Smooth muscle cell (in vitro differentiated cells): ENCODE results near the gene MTARC1. TPM values are rescaled to one million over a fixed set of nuclear protein-coding genes. Genes with fewer than 3 reads are reported as not detected.

Experiments
- DNase-seq: peaks from one replicate; lab custom pipeline; 2025; ENCODE audit not compliant: unreplicated experiment; lab: John Stamatoyannopoulos, UW
- H2AFZ ChIP-seq: fragments of 200-600 bp; sonication (generic); 2 replicates; pipeline ENCODE4 v1.6.0; 2016; ENCODE audit warnings: antibody characterized with exemption, low read depth, mild to moderate bottlenecking
- H3F3A ChIP-seq: fragments of 200-600 bp; sonication (generic); 2 replicates; pipeline ENCODE4 v1.6.0; 2017; ENCODE audit warnings: antibody characterized with exemption, low read depth
- H3K27ac ChIP-seq: fragments of 200-600 bp; sonication (generic); 2 replicates; pipeline ENCODE4 v1.5.1; 2016; ENCODE audit warnings: low read depth, mild to moderate bottlenecking
- H3K27me3 ChIP-seq: fragments of 200-600 bp; sonication (generic); 2 replicates; pipeline ENCODE4 v1.6.1; 2016; ENCODE audit warnings: low read depth, mild to moderate bottlenecking
- H3K36me3 ChIP-seq: fragments of 200-600 bp; sonication (generic); 2 replicates; pipeline ENCODE4 v1.5.1; 2016; ENCODE audit warnings: low read depth
- H3K4me1 ChIP-seq: fragments of 200-600 bp; sonication (generic); 2 replicates; pipeline ENCODE4 v1.5.1; 2016; ENCODE audit warnings: low read depth
- H3K4me2 ChIP-seq: fragments of 200-600 bp; sonication (generic); 2 replicates; pipeline ENCODE4 v1.6.0; 2016; ENCODE audit warnings: mild to moderate bottlenecking
- H3K4me3 ChIP-seq: fragments of 200-600 bp; sonication (generic); 2 replicates; pipeline ENCODE4 v1.5.1; 2016; ENCODE audit warnings: mild to moderate bottlenecking
- H3K79me2 ChIP-seq: fragments of 200-600 bp; sonication (generic); 2 replicates; pipeline ENCODE4 v1.6.0; 2016; ENCODE audit warnings: low read depth, mild to moderate bottlenecking
- H3K9ac ChIP-seq: fragments of 200-600 bp; sonication (generic); 2 replicates; pipeline ENCODE4 v1.6.0; 2016; ENCODE audit warnings: low read depth
- H3K9me3 ChIP-seq: fragments of 200-600 bp; sonication (generic); replicated peaks from 2 replicates; pipeline ENCODE4 v1.5.1; 2016; ENCODE audit warnings: low read depth
- H4K20me1 ChIP-seq: fragments of 200-600 bp; sonication (generic); 2 replicates; pipeline ENCODE4 v1.6.0; 2016; ENCODE audit warnings: low read depth
- WGBS: methylation state at CpG from one replicate; pipeline ENCODE4 v1.1.7; 2016; ENCODE audit warnings: low lambda C conversion rate; 5-methylcytosine and 5-hydroxymethylcytosine counted together
- polyA plus RNA-seq: library from polyadenylated mRNA; unstranded; fragments of >200 nt; fragmentation: Nextera tagmentation; extraction: Ambion mirVana; gene quantifications from 2 replicates; pipeline ENCODE4 v1.2.1, GENCODE V29; 2016
- total RNA-seq: library from RNA; depleted of rRNA; stranded (reverse); fragments of >200 nt; gene quantifications from 2 replicates; pipeline ENCODE4 v1.2.3, GENCODE V29; 2014
- TF ChIP-seq, protein P1 (sequence below): fragments of 200-600 bp; sonication (generic); IDR thresholded peaks from 2 replicates; pipeline ENCODE4 v1.5.1; 2017; ENCODE audit warnings: borderline replicate concordance, mild to moderate bottlenecking, antibody characterized with exemption; ENCODE audit not compliant: insufficient read depth, poor library complexity, severe bottlenecking

MTARC1 gene
- total and polyA plus RNA-seq, 2 experiments from 2014 or later, result 0.83 to 2.3 TPM

DNA sequence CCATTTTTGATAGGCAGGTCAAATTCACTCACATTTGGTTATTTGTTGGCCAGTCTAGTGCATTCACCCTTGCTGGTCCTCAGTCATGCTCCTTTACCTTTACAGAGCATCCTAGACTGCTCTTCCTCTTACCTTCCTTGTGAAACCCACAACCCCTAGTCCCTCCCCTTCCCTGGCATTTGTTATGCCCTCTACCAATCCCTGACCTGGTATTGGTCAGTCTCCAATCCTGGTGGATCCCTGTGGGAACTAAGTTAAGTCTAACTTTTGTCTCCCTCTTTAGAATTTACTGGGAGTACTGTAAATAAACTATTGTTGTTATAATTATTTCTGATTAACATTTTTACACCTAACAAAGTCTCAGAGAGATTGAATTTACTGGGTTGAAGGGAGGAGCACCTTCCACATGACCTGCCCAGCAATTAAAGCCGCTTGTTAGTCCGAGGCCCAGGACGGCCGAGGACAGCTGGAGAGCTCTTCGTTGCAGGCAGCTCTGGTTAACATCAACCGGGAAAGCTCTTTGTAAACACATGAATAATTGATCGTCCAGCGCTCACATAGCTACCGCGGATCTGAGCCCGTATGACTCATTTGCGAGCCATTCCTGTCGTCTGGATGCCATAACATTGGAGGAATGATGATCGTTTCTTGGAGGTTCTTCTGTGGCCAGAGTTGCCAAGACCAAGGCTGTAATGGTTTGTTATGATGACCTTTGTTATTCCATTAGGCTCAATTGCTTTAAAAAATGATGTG is 31.9 kb downstream of the MTARC1 start:
- Histone ChIP-seq H3K36me3 (no peaks in the 10 kb centered on the region), H2AFZ (no peak overlapping the region), H3K4me3 (no peak overlapping the region), H3K9me3 (no peaks in the 10 kb centered on the region), H4K20me1 (no peaks in the 10 kb centered on the region), H3K4me2 (peak overlapping the region; percentile 74), H3K9ac (no peak overlapping the region), H3K27ac (peak overlapping the region; percentile 84), H3K4me1 (peaks cover 7% of the 10 kb centered on the region), H3K27me3 (peaks cover 18% of the 10 kb centered on the region), H3F3A (peaks cover 13% of the 10 kb centered on the region), H3K79me2 (no peaks in the 10 kb centered on the region)
- no peak for DNase-seq
- TF ChIP-seq, protein P1, sequence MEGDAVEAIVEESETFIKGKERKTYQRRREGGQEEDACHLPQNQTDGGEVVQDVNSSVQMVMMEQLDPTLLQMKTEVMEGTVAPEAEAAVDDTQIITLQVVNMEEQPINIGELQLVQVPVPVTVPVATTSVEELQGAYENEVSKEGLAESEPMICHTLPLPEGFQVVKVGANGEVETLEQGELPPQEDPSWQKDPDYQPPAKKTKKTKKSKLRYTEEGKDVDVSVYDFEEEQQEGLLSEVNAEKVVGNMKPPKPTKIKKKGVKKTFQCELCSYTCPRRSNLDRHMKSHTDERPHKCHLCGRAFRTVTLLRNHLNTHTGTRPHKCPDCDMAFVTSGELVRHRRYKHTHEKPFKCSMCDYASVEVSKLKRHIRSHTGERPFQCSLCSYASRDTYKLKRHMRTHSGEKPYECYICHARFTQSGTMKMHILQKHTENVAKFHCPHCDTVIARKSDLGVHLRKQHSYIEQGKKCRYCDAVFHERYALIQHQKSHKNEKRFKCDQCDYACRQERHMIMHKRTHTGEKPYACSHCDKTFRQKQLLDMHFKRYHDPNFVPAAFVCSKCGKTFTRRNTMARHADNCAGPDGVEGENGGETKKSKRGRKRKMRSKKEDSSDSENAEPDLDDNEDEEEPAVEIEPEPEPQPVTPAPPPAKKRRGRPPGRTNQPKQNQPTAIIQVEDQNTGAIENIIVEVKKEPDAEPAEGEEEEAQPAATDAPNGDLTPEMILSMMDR, result no peak
- WGBS, result under 1% methylated on average over 14 of the region's 14 CpGs

DNA sequence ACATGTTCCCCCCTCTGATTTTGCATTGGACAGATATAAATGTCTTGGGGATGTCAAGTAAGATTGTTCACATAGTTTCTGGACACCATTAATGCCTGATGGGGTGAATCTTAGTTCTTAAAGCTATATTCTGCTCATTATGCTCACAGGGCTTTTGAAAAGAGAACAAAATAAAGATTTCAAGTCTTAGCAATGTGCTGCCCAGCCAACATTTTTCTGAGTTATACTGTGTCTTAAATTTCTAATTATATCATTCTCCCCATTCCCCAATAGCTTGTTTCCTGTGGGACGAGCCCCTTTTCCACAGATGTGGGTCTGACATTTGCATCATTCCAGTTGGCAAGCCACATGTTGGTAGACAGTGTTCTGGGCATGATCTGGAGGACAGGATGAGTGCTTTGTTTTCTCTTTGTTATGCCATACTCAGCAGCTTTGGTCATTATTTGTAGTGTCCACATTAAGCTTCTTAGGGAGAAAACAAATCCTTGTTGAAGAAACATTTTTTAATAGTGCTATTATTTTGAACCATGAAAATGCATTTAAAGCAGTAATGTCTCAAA is 32.8 kb downstream of the MTARC1 start:
- Histone ChIP-seq H3K9ac (peak overlapping the region; percentile 46), H3K4me2 (peak overlapping the region; percentile 74), H4K20me1 (no peaks in the 10 kb centered on the region), H3F3A (peaks cover 13% of the 10 kb centered on the region), H3K36me3 (no peaks in the 10 kb centered on the region), H3K27ac (peak overlapping the region; percentile 84), H3K4me3 (no peak overlapping the region), H3K9me3 (no peaks in the 10 kb centered on the region), H3K4me1 (peaks cover 7% of the 10 kb centered on the region), H2AFZ (no peak overlapping the region), H3K79me2 (no peaks in the 10 kb centered on the region), H3K27me3 (peaks cover 14% of the 10 kb centered on the region)
- WGBS, result 79% methylated on average over 1 of the region's 1 CpG
- no peak for DNase-seq
- TF ChIP-seq, protein P1, result no peak

DNA sequence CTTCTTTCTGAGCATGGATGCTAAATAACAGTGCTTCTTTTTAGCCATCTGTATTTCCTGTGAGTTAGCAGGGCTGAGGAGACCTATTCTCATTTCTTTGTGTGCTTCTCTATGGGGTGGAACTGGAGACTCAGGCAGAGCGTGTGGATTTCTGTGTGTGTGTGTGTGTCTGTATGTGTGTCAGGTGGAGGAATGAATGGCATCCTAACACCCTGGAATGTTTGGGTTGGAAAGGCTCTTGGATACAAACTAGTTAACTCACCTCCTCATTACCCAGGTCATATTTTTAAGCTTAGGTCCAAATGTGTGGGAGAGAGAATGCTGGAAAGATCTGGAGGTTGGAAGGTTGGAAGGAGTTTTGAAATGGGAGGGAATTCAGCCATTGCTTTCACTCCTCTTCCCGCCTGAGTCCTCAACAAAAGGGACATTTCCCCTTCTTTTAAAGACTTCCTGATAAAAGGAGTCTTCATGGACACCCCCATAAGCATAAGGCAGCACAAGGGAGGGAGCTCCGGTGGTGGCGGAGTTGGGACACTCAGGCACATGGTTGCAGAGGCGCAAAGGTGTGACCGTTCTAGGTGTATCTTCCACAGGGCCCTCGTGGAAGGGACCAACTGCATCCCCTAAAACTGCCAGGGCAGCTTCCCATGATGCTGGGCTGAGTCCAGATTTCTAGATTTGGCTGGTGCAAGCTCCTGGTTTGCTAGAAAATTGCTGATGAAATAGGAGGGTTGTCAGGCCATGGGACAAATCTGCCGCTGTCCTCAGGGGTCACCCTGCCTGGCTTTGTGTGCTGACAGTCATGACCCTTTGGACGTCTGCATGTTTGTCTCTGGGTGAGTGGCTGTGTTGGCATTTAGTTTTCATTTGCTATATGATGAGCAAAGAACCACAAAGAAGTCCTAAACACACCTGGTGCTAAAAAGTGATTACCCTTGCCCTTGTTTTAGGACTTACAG is 37.6 kb downstream of the MTARC1 start:
- peaks cover 2% of the 10 kb centered on the region for H3K4me1 ChIP-seq
- H3K4me2 ChIP-seq, result no peak overlapping the region
- H3K79me2 ChIP-seq, result no peaks in the 10 kb centered on the region
- no peak for DNase-seq
- no peaks in the 10 kb centered on the region for H3K9me3 ChIP-seq
- H4K20me1 ChIP-seq, result no peaks in the 10 kb centered on the region
- no peak overlapping the region for H3K27ac ChIP-seq
- no peak overlapping the region for H3K4me3 ChIP-seq
- H3K9ac ChIP-seq, result no peak overlapping the region
- peaks cover 14% of the 10 kb centered on the region for H3K27me3 ChIP-seq
- no peak overlapping the region for H2AFZ ChIP-seq
- peaks cover 4% of the 10 kb centered on the region for H3F3A ChIP-seq
- TF ChIP-seq, protein P1, result no peak
- 94% methylated on average over 9 of the region's 9 CpGs for WGBS
- no peaks in the 10 kb centered on the region for H3K36me3 ChIP-seq
